ENCODE data around the gene ZNF70. TPM values are rescaled to one million over a fixed set of nuclear protein-coding genes. Genes with fewer than 3 reads are reported as not detected.
A peak's percentile ranks its signal among the peaks of the same experiment; 100 is the strongest.

The ZNF70 gene
- total RNA-seq, 1 experiment from 2014 or later = 2.3 TPM

DNA sequence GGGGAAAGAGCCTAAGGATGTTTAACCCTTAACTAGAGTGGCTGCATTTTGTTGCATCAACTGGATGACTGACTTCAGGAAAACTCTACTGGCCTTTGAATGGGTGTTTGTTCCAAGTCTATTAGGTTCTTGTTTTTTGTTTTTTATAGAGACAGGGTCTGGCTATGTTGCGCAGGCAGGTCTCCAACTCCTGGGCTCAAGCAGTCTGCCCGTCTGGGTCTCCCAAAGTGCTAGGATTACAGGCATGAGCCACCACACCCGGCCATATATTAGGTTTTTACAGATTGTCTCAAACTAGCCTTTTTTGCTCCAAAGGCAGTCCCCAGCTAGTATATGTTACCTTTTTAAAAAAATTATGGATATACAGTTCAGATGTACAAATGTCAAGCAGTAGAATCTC, 37.0 kb upstream of the ZNF70 start:
- peaks cover 14% of the 10 kb centered on the region; the same call in 1 of the 2 replicates for H3K4me1 ChIP-seq (ENCODE audit: insufficient read depth, low read length)
- H2AFZ ChIP-seq (ENCODE audit: low read length) = no peak overlapping the region
- no peaks in the 10 kb centered on the region for H3K27me3 ChIP-seq (ENCODE audit: low read length)
- intact Hi-C loops (cut with micrococcal nuclease) = no loop called here
- no peaks in the 10 kb centered on the region for H3K36me3 ChIP-seq (ENCODE audit: low read depth, low read length)
- ATAC-seq (no peak), DNase-seq (no peak)
- no peaks in the 10 kb centered on the region for H3K9me2 ChIP-seq (replicated peaks; ENCODE audit: low read length)
- peak overlapping the region; percentile 100 for H3K9ac ChIP-seq (ENCODE audit: low read length)
- POLR2A ChIA-PET (ENCODE audit: unreplicated experiment) = no interaction called here
- no TSS peak for BruUV-seq (replicated peaks)
- TF ChIP-seq, protein P1, sequence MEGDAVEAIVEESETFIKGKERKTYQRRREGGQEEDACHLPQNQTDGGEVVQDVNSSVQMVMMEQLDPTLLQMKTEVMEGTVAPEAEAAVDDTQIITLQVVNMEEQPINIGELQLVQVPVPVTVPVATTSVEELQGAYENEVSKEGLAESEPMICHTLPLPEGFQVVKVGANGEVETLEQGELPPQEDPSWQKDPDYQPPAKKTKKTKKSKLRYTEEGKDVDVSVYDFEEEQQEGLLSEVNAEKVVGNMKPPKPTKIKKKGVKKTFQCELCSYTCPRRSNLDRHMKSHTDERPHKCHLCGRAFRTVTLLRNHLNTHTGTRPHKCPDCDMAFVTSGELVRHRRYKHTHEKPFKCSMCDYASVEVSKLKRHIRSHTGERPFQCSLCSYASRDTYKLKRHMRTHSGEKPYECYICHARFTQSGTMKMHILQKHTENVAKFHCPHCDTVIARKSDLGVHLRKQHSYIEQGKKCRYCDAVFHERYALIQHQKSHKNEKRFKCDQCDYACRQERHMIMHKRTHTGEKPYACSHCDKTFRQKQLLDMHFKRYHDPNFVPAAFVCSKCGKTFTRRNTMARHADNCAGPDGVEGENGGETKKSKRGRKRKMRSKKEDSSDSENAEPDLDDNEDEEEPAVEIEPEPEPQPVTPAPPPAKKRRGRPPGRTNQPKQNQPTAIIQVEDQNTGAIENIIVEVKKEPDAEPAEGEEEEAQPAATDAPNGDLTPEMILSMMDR (conservative IDR thresholded peaks at IDR 0.05; ENCODE audit: low read depth, low read length) = no peak
- TF ChIP-seq EZH2 (IDR thresholded peaks at IDR 0.05; ENCODE audit: low read length, unreplicated experiment) (no peak), EZH2phosphoT487 (IDR thresholded peaks at IDR 0.05; ENCODE audit: borderline replicate concordance, low read length) (no peak)
- CTCF ChIA-PET = no interaction called here
- H3K27ac ChIP-seq (ENCODE audit: low read length) = no peak overlapping the region
- H4K20me1 ChIP-seq (ENCODE audit: low read length) = peaks cover 28% of the 10 kb centered on the region
- H3K9me3 ChIP-seq (ENCODE audit: low read length) = no peaks in the 10 kb centered on the region
- H3K4me2 ChIP-seq (ENCODE audit: low read length) = peak overlapping the region; percentile 88
- no peaks in the 10 kb centered on the region for H3F3A ChIP-seq (ENCODE audit: low read length, unreplicated experiment)
- H3K79me2 ChIP-seq (ENCODE audit: low read length) = peaks cover 49% of the 10 kb centered on the region
- H3K4me3 ChIP-seq (ENCODE audit: low read length) = peak overlapping the region; percentile 95

GRCh38 chr22:23787600-23787896, 36.6 kb upstream of the ZNF70 start:
- Histone ChIP-seq H3K9ac (ENCODE audit: low read length) (peak overlapping the region; percentile 100), H3K79me2 (ENCODE audit: low read length) (peaks cover 49% of the 10 kb centered on the region), H3K27ac (ENCODE audit: low read length) (no peak overlapping the region), H3K9me3 (ENCODE audit: low read length) (no peaks in the 10 kb centered on the region), H3K36me3 (ENCODE audit: low read depth, low read length) (no peaks in the 10 kb centered on the region), H4K20me1 (ENCODE audit: low read length) (peaks cover 28% of the 10 kb centered on the region), H3F3A (ENCODE audit: low read length, unreplicated experiment) (no peaks in the 10 kb centered on the region), H3K27me3 (ENCODE audit: low read length) (no peaks in the 10 kb centered on the region), H2AFZ (ENCODE audit: low read length) (no peak overlapping the region), H3K9me2 (replicated peaks; ENCODE audit: low read length) (no peaks in the 10 kb centered on the region), H3K4me3 (ENCODE audit: low read length) (peak overlapping the region; percentile 95), H3K4me2 (ENCODE audit: low read length) (peak overlapping the region; percentile 88), H3K4me1 (ENCODE audit: insufficient read depth, low read length) (peaks cover 14% of the 10 kb centered on the region; the same call in 1 of the 2 replicates)
- TSS peak; percentile 56 for BruUV-seq (replicated peaks)
- no peak for DNase-seq
- ChIA-PET CTCF (interaction anchor here (1.0 kb wide), 1 partner anchor 62 kb away, joined by 6 read pairs; no protein-coding TSS in a partner anchor), POLR2A (ENCODE audit: unreplicated experiment) (no interaction called here)
- intact Hi-C loops (cut with micrococcal nuclease) = no loop called here
- TF ChIP-seq EZH2phosphoT487 (IDR thresholded peaks at IDR 0.05; ENCODE audit: borderline replicate concordance, low read length) (no peak), EZH2 (IDR thresholded peaks at IDR 0.05; ENCODE audit: low read length, unreplicated experiment) (no peak)
- TF ChIP-seq, protein P1 (conservative IDR thresholded peaks at IDR 0.05; ENCODE audit: low read depth, low read length) = no peak
- peak; percentile 14; the same call in 1 of the 2 replicates for ATAC-seq

DNA sequence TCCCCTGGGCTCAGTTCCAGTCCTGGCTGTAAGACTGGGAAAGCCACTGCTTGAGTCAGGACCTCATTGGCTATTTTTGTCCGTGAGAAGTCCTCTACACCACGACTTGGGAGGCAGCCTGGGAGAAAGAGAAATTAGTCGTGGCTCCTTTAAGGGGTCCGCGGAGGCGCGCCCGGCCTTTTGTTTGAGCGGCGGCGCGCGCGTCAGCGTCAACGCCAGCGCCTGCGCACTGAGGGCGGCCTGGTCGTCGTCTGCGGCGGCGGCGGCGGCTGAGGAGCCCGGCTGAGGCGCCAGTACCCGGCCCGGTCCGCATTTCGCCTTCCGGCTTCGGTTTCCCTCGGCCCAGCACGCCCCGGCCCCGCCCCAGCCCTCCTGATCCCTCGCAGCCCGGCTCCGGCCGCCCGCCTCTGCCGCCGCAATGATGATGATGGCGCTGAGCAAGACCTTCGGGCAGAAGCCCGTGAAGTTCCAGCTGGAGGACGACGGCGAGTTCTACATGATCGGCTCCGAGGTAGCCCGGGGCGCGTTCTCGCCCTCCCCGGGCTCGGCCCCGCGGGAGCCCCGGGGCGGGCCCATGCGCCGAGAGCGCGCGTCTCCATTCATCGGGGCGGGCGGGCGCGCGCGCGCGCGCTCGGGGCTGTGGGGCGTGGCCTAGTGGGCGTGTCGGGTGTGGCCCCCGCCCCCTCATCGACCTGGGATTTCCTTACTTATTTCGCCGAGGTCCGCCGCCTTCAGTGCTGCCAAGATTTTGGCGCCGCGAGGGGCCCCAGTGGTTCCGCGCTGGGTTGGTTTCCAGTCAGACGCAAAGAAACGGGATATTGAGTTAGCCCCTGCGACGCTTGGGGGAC, 36.1 kb upstream of the ZNF70 start, which contains the start of gene SMARCB1:
Gene SMARCB1, plus strand, starts transcription at position 215 of the 848 bp plus-strand sequence. Its CDS starts 204 bp downstream, at position 419.
- H3K4me1 ChIP-seq (ENCODE audit: insufficient read depth, low read length) = peaks cover 14% of the 10 kb centered on the region; the same call in 1 of the 2 replicates
- peaks cover 46% of the 10 kb centered on the region for H3K79me2 ChIP-seq (ENCODE audit: low read length)
- no peaks in the 10 kb centered on the region for H3K9me3 ChIP-seq (ENCODE audit: low read length)
- ATAC-seq (peak; percentile 71), DNase-seq (peak; percentile 84)
- POLR2A ChIA-PET (ENCODE audit: unreplicated experiment) = no interaction called here
- peak within 1 kb of the TSS; percentile 100 for H3K9ac ChIP-seq (ENCODE audit: low read length)
- peak within 1 kb of the TSS; percentile 96 for H3K27ac ChIP-seq (ENCODE audit: low read length)
- CTCF ChIA-PET = interaction anchor here (1.0 kb wide), 1 partner anchor 63 kb away, joined by 6 read pairs; no protein-coding TSS in a partner anchor
- H3K4me2 ChIP-seq (ENCODE audit: low read length) = peak within 1 kb of the TSS; percentile 88
- peak within 1 kb of the TSS; percentile 71 for H2AFZ ChIP-seq (ENCODE audit: low read length)
- no TSS peak for BruUV-seq (replicated peaks)
- TF ChIP-seq, protein P1 (conservative IDR thresholded peaks at IDR 0.05; ENCODE audit: low read depth, low read length) = no peak
- TF ChIP-seq EZH2 (IDR thresholded peaks at IDR 0.05; ENCODE audit: low read length, unreplicated experiment) (no peak), EZH2phosphoT487 (IDR thresholded peaks at IDR 0.05; ENCODE audit: borderline replicate concordance, low read length) (no peak)
- peak within 1 kb of the TSS; percentile 95 for H3K4me3 ChIP-seq (ENCODE audit: low read length)
- H3F3A ChIP-seq (ENCODE audit: low read length, unreplicated experiment) = no peaks in the 10 kb centered on the region
- no peaks in the 10 kb centered on the region for H3K27me3 ChIP-seq (ENCODE audit: low read length)
- peaks cover 24% of the 10 kb centered on the region for H4K20me1 ChIP-seq (ENCODE audit: low read length)
- no peaks in the 10 kb centered on the region for H3K36me3 ChIP-seq (ENCODE audit: low read depth, low read length)
- H3K9me2 ChIP-seq (replicated peaks; ENCODE audit: low read length) = no peaks in the 10 kb centered on the region
- intact Hi-C loops (cut with micrococcal nuclease) = no loop called here
